ENCODE results near the gene SPATA9. TPM values are rescaled to one million over a fixed set of nuclear protein-coding genes. Genes with fewer than 3 reads are reported as not detected.

Gene SPATA9
- total and polyA plus RNA-seq, 2 of the 13 experiments (the other 11 are each of a cell fraction or from before 2014, with no cell fraction given), result not detected

- TF ChIP-seq, protein P1, sequence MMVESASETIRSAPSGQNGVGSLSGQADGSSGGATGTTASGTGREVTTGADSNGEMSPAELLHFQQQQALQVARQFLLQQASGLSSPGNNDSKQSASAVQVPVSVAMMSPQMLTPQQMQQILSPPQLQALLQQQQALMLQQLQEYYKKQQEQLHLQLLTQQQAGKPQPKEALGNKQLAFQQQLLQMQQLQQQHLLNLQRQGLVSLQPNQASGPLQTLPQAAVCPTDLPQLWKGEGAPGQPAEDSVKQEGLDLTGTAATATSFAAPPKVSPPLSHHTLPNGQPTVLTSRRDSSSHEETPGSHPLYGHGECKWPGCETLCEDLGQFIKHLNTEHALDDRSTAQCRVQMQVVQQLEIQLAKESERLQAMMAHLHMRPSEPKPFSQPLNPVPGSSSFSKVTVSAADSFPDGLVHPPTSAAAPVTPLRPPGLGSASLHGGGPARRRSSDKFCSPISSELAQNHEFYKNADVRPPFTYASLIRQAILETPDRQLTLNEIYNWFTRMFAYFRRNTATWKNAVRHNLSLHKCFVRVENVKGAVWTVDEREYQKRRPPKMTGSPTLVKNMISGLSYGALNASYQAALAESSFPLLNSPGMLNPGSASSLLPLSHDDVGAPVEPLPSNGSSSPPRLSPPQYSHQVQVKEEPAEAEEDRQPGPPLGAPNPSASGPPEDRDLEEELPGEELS (CRISPR knock-in tag; IDR thresholded peaks at IDR 0.05), result no peak
- TF ChIP-seq LRRFIP1 (CRISPR knock-in tag; conservative IDR thresholded peaks at IDR 0.05) (no peak), WIZ (CRISPR knock-in tag; IDR thresholded peaks at IDR 0.05) (no peak), ZNF577 (CRISPR knock-in tag; IDR thresholded peaks at IDR 0.05; ENCODE audit: borderline replicate concordance, low read depth) (no peak), RBM39 (IDR thresholded peaks at IDR 0.05; ENCODE audit: low read depth, low read length, poor library complexity, severe bottlenecking) (peak; percentile 75), CREB3 (CRISPR knock-in tag; IDR thresholded peaks at IDR 0.05) (no peak), PHF5A (CRISPR knock-in tag; IDR thresholded peaks at IDR 0.05; ENCODE audit: low read depth, unreplicated experiment) (no peak), THYN1 (CRISPR knock-in tag; IDR thresholded peaks at IDR 0.05; ENCODE audit: borderline replicate concordance, low read depth) (no peak), MIXL1 (CRISPR knock-in tag; IDR thresholded peaks at IDR 0.05) (no peak), RCOR2 (CRISPR knock-in tag; IDR thresholded peaks at IDR 0.05) (no peak), HDAC2 (CRISPR knock-in tag; IDR thresholded peaks at IDR 0.05) (peak; percentile 24; the same call in 1 of the 2 replicates), ZBTB49 (CRISPR knock-in tag; IDR thresholded peaks at IDR 0.05; ENCODE audit: borderline replicate concordance) (no peak), ZMYM3 (CRISPR knock-in tag; IDR thresholded peaks at IDR 0.05) (no peak), THRA (CRISPR knock-in tag; IDR thresholded peaks at IDR 0.05; ENCODE audit: borderline replicate concordance) (no peak; the same call in 1 of the 2 replicates), ZNF737 (CRISPR knock-in tag; IDR thresholded peaks at IDR 0.05; ENCODE audit: borderline replicate concordance) (no peak), MLX (CRISPR knock-in tag; IDR thresholded peaks at IDR 0.05) (no peak)
- TF ChIP-seq, protein P2, sequence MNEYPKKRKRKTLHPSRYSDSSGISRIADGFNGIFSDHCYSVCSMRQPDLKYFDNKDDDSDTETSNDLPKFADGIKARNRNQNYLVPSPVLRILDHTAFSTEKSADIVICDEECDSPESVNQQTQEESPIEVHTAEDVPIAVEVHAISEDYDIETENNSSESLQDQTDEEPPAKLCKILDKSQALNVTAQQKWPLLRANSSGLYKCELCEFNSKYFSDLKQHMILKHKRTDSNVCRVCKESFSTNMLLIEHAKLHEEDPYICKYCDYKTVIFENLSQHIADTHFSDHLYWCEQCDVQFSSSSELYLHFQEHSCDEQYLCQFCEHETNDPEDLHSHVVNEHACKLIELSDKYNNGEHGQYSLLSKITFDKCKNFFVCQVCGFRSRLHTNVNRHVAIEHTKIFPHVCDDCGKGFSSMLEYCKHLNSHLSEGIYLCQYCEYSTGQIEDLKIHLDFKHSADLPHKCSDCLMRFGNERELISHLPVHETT (CRISPR knock-in tag; conservative IDR thresholded peaks at IDR 0.05), result peak; percentile 92
Measured at GRCh38 chr5:95730730-95731570, 48.2 kb upstream of the SPATA9 start, which contains the start of gene RHOBTB3 (continued).
